Mesenchymal stem cell (in vitro differentiated cells and primary cell): Measurements from ENCODE around the gene NUDT16L1.
A peak's percentile ranks its signal among the peaks of the same experiment; 100 is the strongest.
"Not testable (repeated sequence)": the region's sequence is repeated elsewhere in the genome, so short reads cannot be mapped to it uniquely, and the experiment has no call there.

Experiments
- DNase-seq: peaks from one replicate; pipeline ENCODE4 v3.0.0-alpha.2; 2013
- H2AFZ ChIP-seq: one replicate; pipeline ENCODE4 v1.6.1; 2013; ENCODE audit warnings: low read depth, mild to moderate bottlenecking, control low read depth, inconsistent platforms, low read length, moderate library complexity
- H2AK5ac ChIP-seq: 2 replicates; pipeline ENCODE4 v1.6.1; 2013; ENCODE audit warnings: low read length, moderate library complexity, mild to moderate bottlenecking, inconsistent platforms; ENCODE audit not compliant: severe bottlenecking
- H2BK120ac ChIP-seq: one replicate; pipeline ENCODE4 v1.6.1; 2013; ENCODE audit warnings: low read depth, mild to moderate bottlenecking, inconsistent platforms, low read length, moderate library complexity
- H2BK12ac ChIP-seq, 2 experiments: one replicate each; pipeline ENCODE4 v1.6.1; 2013; ENCODE audit warnings: inconsistent platforms in 2 of 2, low read length in 2 of 2, mild to moderate bottlenecking in 2 of 2, moderate library complexity in 2 of 2, control low read depth in 1 of 2
- H2BK15ac ChIP-seq: one replicate; pipeline ENCODE4 v1.6.1; 2013; ENCODE audit warnings: mild to moderate bottlenecking, low read depth, inconsistent platforms; ENCODE audit not compliant: poor library complexity, severe bottlenecking
- H2BK5ac ChIP-seq: 2 replicates; pipeline ENCODE4 v1.6.1; 2013; ENCODE audit warnings: low read depth, mild to moderate bottlenecking, low read length, control low read depth, inconsistent platforms; ENCODE audit not compliant: poor library complexity, severe bottlenecking
- H3K14ac ChIP-seq, 2 experiments: one replicate each; pipeline ENCODE4 v1.6.1; 2013; ENCODE audit warnings: inconsistent platforms in 2 of 2, low read length in 2 of 2, control low read depth in 1 of 2, mild to moderate bottlenecking in 1 of 2, moderate library complexity in 1 of 2
- H3K18ac ChIP-seq, 2 experiments: one replicate each; pipeline ENCODE4 v1.6.1; 2013; ENCODE audit warnings: inconsistent platforms in 2 of 2, low read length in 2 of 2, control low read depth in 1 of 2, low read depth in 1 of 2, mild to moderate bottlenecking in 1 of 2
- H3K23ac ChIP-seq, 2 experiments: one replicate each; pipeline ENCODE4 v1.6.1; 2013; ENCODE audit warnings: inconsistent platforms in 2 of 2, low read length in 2 of 2, mild to moderate bottlenecking in 2 of 2, moderate library complexity in 2 of 2, control low read depth in 1 of 2
- H3K27ac ChIP-seq: 2 replicates; pipeline ENCODE4 v1.5.1; 2013; ENCODE audit warnings: mild to moderate bottlenecking, moderate library complexity, low read length, control low read depth, inconsistent platforms; ENCODE audit not compliant: poor library complexity, severe bottlenecking
- H3K27me3 ChIP-seq, 2 experiments: 2 replicates each; pipeline versions ENCODE4 v1.6.1 to v1.7.0; 2013; ENCODE audit warnings: low read length in 2 of 2, mild to moderate bottlenecking in 2 of 2, moderate library complexity in 2 of 2, control low read depth in 1 of 2, inconsistent platforms in 1 of 2; ENCODE audit not compliant: control insufficient read depth in 1 of 2, insufficient read depth in 1 of 2
- H3K36me3 ChIP-seq, 2 experiments: 2 replicates each; pipeline versions ENCODE4 v1.6.1 to v1.7.0; 2013; ENCODE audit warnings: low read length in 2 of 2, control low read depth in 1 of 2, inconsistent platforms in 1 of 2, low read depth in 1 of 2, mild to moderate bottlenecking in 1 of 2; ENCODE audit not compliant: insufficient read depth in 2 of 2, control insufficient read depth in 1 of 2
- H3K4ac ChIP-seq, 2 experiments: one replicate each; pipeline ENCODE4 v1.6.1; 2013; ENCODE audit warnings: inconsistent platforms in 2 of 2, low read length in 2 of 2, mild to moderate bottlenecking in 2 of 2, moderate library complexity in 2 of 2, control low read depth in 1 of 2, low read depth in 1 of 2
- H3K4me1 ChIP-seq: 2 replicates; pipeline ENCODE4 v1.6.1; 2013; ENCODE audit warnings: low read depth, low read length, control low read depth; ENCODE audit not compliant: control insufficient read depth, insufficient read depth
- H3K4me2 ChIP-seq: 2 replicates; pipeline ENCODE4 v1.6.1; 2013; ENCODE audit warnings: low read length, mild to moderate bottlenecking, inconsistent platforms; ENCODE audit not compliant: poor library complexity, severe bottlenecking
- H3K4me3 ChIP-seq, 2 experiments: 2 replicates each; pipeline versions ENCODE4 v1.5.1 to v1.7.0; 2013; ENCODE audit warnings: low read length in 2 of 2, mild to moderate bottlenecking in 2 of 2, control low read depth in 1 of 2, low read depth in 1 of 2; ENCODE audit not compliant: insufficient read depth in 1 of 2
- H3K79me1 ChIP-seq: replicated peaks from 2 replicates; pipeline ENCODE4 v1.6.1; 2013; ENCODE audit warnings: mild to moderate bottlenecking, control low read depth, low read length, inconsistent platforms; ENCODE audit not compliant: poor library complexity, severe bottlenecking
- H3K9ac ChIP-seq: 2 replicates; pipeline ENCODE4 v1.7.0; 2013; ENCODE audit warnings: mild to moderate bottlenecking, low read length, moderate library complexity
- H3K9me3 ChIP-seq: 2 replicates; pipeline ENCODE4 v1.7.0; 2013; ENCODE audit warnings: mild to moderate bottlenecking, low read length; ENCODE audit not compliant: control insufficient read depth
- H4K8ac ChIP-seq: one replicate; pipeline ENCODE4 v1.6.1; 2013; ENCODE audit warnings: inconsistent platforms, mild to moderate bottlenecking, low read length, moderate library complexity
- H4K91ac ChIP-seq: one replicate; pipeline ENCODE4 v1.6.1; 2013; ENCODE audit warnings: mild to moderate bottlenecking, low read length, inconsistent platforms
- WGBS: methylation state at CpG from one replicate; pipeline ENCODE4 v1.1.7; 2013; ENCODE audit warnings: mixed read lengths; 5-methylcytosine and 5-hydroxymethylcytosine counted together

The NUDT16L1 gene

GRCh38 chr16:4734730-4735535, 41.6 kb downstream of the NUDT16L1 start:
- no peak overlapping the region for H2BK15ac ChIP-seq
- peak overlapping the region; percentile 94 for H3K9ac ChIP-seq
- H2BK12ac ChIP-seq: no peak overlapping the region
- H2AFZ ChIP-seq: peak overlapping the region; percentile 91
- peak overlapping the region; percentile 75 to 90 for H3K18ac ChIP-seq
- no peaks in the 10 kb centered on the region for H3K9me3 ChIP-seq
- peak overlapping the region; percentile 98 for H3K4me2 ChIP-seq
- peak overlapping the region; percentile 66 for H2BK5ac ChIP-seq
- peak; percentile 85 for DNase-seq
- peak overlapping the region; percentile 67 for H4K8ac ChIP-seq
- H3K36me3 ChIP-seq: peaks cover 9 to 10% of the 10 kb centered on the region in 2 experiments
- no peak overlapping the region for H2AK5ac ChIP-seq
- H3K4me1 ChIP-seq: peaks cover 4% of the 10 kb centered on the region
- H2BK120ac ChIP-seq: peak overlapping the region; percentile 30
- H3K23ac ChIP-seq: no peak overlapping the region
- peak overlapping the region; percentile 3 to 39 for H3K4ac ChIP-seq
- H4K91ac ChIP-seq: peak overlapping the region; percentile 47
- 17% methylated on average over 36 of the region's 38 CpGs for WGBS
- H3K4me3 ChIP-seq: peak overlapping the region; percentile 97 to 98
- no peak overlapping the region for H3K14ac ChIP-seq
- peak overlapping the region; percentile 82 for H3K27ac ChIP-seq
- H3K79me1 ChIP-seq: peaks cover 20% of the 10 kb centered on the region
- peaks cover 3% of the 10 kb centered on the region in 2 experiments for H3K27me3 ChIP-seq

GRCh38 chr16:4736546-4736945, 43.2 kb downstream of the NUDT16L1 start:
- H3K27me3 ChIP-seq: peaks cover 3% of the 10 kb centered on the region in 2 experiments
- H3K4me2 ChIP-seq: no peak overlapping the region
- H3K9ac ChIP-seq: no peak overlapping the region
- H3K14ac ChIP-seq: no peak overlapping the region
- no peak overlapping the region for H2BK120ac ChIP-seq
- H2BK12ac ChIP-seq: no peak overlapping the region
- H4K91ac ChIP-seq: no peak overlapping the region
- H2BK5ac ChIP-seq: no peak overlapping the region
- no peak overlapping the region for H4K8ac ChIP-seq
- WGBS: 51% methylated on average over 4 of the region's 4 CpGs
- H3K18ac ChIP-seq: no peak overlapping the region
- no peak overlapping the region for H3K23ac ChIP-seq
- no peak overlapping the region for H3K4me3 ChIP-seq
- peaks cover 4% of the 10 kb centered on the region for H3K4me1 ChIP-seq
- no peak overlapping the region for H2AK5ac ChIP-seq
- H2BK15ac ChIP-seq: no peak overlapping the region
- no peak overlapping the region for H3K27ac ChIP-seq
- peaks cover 8% of the 10 kb centered on the region for H3K79me1 ChIP-seq
- no peak for DNase-seq
- H3K9me3 ChIP-seq: no peaks in the 10 kb centered on the region
- H2AFZ ChIP-seq: no peak overlapping the region
- peaks cover 0 to 3% of the 10 kb centered on the region in 2 experiments for H3K36me3 ChIP-seq
- no peak overlapping the region for H3K4ac ChIP-seq

- no peak overlapping the region for H3K14ac ChIP-seq
- H2BK5ac ChIP-seq: no peak overlapping the region
- H3K4ac ChIP-seq: no peak overlapping the region
- no peak overlapping the region for H3K18ac ChIP-seq
- no peaks in the 10 kb centered on the region for H3K9me3 ChIP-seq
- no peak overlapping the region for H3K23ac ChIP-seq
- no peak overlapping the region for H3K27ac ChIP-seq
- peaks cover 3% of the 10 kb centered on the region for H3K79me1 ChIP-seq
- WGBS: 88% methylated on average over 13 of the region's 15 CpGs
- peaks cover 3% of the 10 kb centered on the region in 2 experiments for H3K27me3 ChIP-seq
- H2BK120ac ChIP-seq: no peak overlapping the region
- H3K36me3 ChIP-seq: no peaks in the 10 kb centered on the region
- peaks cover 4% of the 10 kb centered on the region for H3K4me1 ChIP-seq
- H2BK12ac ChIP-seq: no peak overlapping the region
- DNase-seq: no peak
- H2BK15ac ChIP-seq: no peak overlapping the region
- no peak overlapping the region for H4K8ac ChIP-seq
- no peak overlapping the region for H3K4me2 ChIP-seq
- no peak overlapping the region for H3K4me3 ChIP-seq
- no peak overlapping the region for H4K91ac ChIP-seq
- H3K9ac ChIP-seq: no peak overlapping the region
- H2AFZ ChIP-seq: no peak overlapping the region
- no peak overlapping the region for H2AK5ac ChIP-seq
Measured at GRCh38 chr16:4737545-4737944, 44.2 kb downstream of the NUDT16L1 start.

- not testable (repeated sequence) for H4K8ac ChIP-seq, H3K4me3 ChIP-seq, H3K9me3 ChIP-seq, H3K4me1 ChIP-seq, H2BK12ac ChIP-seq, H3K23ac ChIP-seq, H3K36me3 ChIP-seq, H3K4me2 ChIP-seq, H2BK15ac ChIP-seq, H3K27me3 ChIP-seq, H2AK5ac ChIP-seq, H3K79me1 ChIP-seq, H3K4ac ChIP-seq, H2BK5ac ChIP-seq, DNase-seq, H3K14ac ChIP-seq, H3K9ac ChIP-seq, H3K18ac ChIP-seq, H2BK120ac ChIP-seq, H2AFZ ChIP-seq, H4K91ac ChIP-seq, H3K27ac ChIP-seq
- WGBS: 91% methylated on average over 5 of the region's 5 CpGs
Measured at GRCh38 chr16:4738370-4738769, 45.0 kb downstream of the NUDT16L1 start.
